Fibroblast of upper back skin (primary cell): ENCODE results near the gene YKT6.
A peak's percentile ranks its signal among the peaks of the same experiment; 100 is the strongest.

Experiments
- DNase-seq: peaks from one replicate; pipeline ENCODE4 v3.0.0-alpha.2; 2013

Gene YKT6

GRCh38 chr7:44235582-44236332 lies 35.0 kb downstream of the YKT6 start:
- DNase-seq = no peak

GRCh38 chr7:44236333-44236728 lies 35.6 kb downstream of the YKT6 start:
- DNase-seq = no peak

- no peak for DNase-seq
Measured at GRCh38 chr7:44237696-44238095, 36.9 kb downstream of the YKT6 start.

GRCh38 chr7:44238116-44238695 lies 37.4 kb downstream of the YKT6 start:
- DNase-seq = no peak

- DNase-seq = no peak
Measured at GRCh38 chr7:44239361-44239760, 38.6 kb downstream of the YKT6 start.

- no peak for DNase-seq
Measured at GRCh38 chr7:44240376-44240775, 39.6 kb downstream of the YKT6 start.

GRCh38 chr7:44240983-44241510 lies 40.3 kb downstream of the YKT6 start:
- DNase-seq = peak; percentile 78

- no peak for DNase-seq
Measured at GRCh38 chr7:44242091-44242490, 41.3 kb downstream of the YKT6 start.

GRCh38 chr7:44244282-44244681 lies 43.5 kb downstream of the YKT6 start:
- no peak for DNase-seq

- no peak for DNase-seq
Measured at GRCh38 chr7:44246396-44247113, 45.8 kb downstream of the YKT6 start.

GRCh38 chr7:44247868-44248651 lies 47.3 kb downstream of the YKT6 start:
- DNase-seq = no peak

- DNase-seq = no peak
Measured at GRCh38 chr7:44249639-44250234, 49.0 kb downstream of the YKT6 start.

GRCh38 chr7:44251269-44251668 lies 50.5 kb downstream of the YKT6 start:
- DNase-seq = no peak

- DNase-seq = no peak
Measured at GRCh38 chr7:44251881-44252280, 51.1 kb downstream of the YKT6 start.

- no peak for DNase-seq
Measured at GRCh38 chr7:44256459-44256858, 55.7 kb downstream of the YKT6 start.

- no peak for DNase-seq
Measured at GRCh38 chr7:44257213-44257612, 56.4 kb downstream of the YKT6 start.

GRCh38 chr7:44257618-44258422 lies 57.0 kb downstream of the YKT6 start:
- DNase-seq = peak; percentile 82

- DNase-seq = no peak
Measured at GRCh38 chr7:44258423-44258760, 57.6 kb downstream of the YKT6 start.

GRCh38 chr7:44258865-44259546 lies 58.2 kb downstream of the YKT6 start:
- DNase-seq = no peak

GRCh38 chr7:44259547-44260457 lies 59.0 kb downstream of the YKT6 start:
- peak; percentile 93 for DNase-seq
